Sigmoid colon (tissue), 3 donors: Measurements from ENCODE around the gene STK10.

ENCODE experiments used
- CTCF ChIP-seq, 4 experiments: fragments of 450-650 bp in 3 of 4; fragments of 200-600 bp in 1 of 4; IDR thresholded peaks; one replicate each; pipeline ENCODE4 v1.5.1; 2016 to 2019; ENCODE audit warnings: antibody characterized with exemption in 4 of 4, mild to moderate bottlenecking in 3 of 4, moderate library complexity in 2 of 4
- POLR2A ChIP-seq, 2 donors: fragments of 450-650 bp; IDR thresholded peaks; one replicate each; pipeline ENCODE4 v1.6.1; 2016; ENCODE audit warnings: antibody characterized with exemption in 2 of 2, mild to moderate bottlenecking in 2 of 2, moderate library complexity in 2 of 2

GRCh38 chr5:172054611-172055153 lies 133.3 kb downstream of the STK10 start:
- TF ChIP-seq CTCF (IDR thresholded peaks at IDR 0.05) (no peak), POLR2A (IDR thresholded peaks at IDR 0.05) (no peak)
